GM12878 (cell line): Measurements from ENCODE around the gene C2. TPM values are rescaled to one million over a fixed set of nuclear protein-coding genes. Genes with fewer than 3 reads are reported as not detected.
A peak's percentile ranks its signal among the peaks of the same experiment; 100 is the strongest.

Experiments used
- BRCA1 ChIP-seq: IDR thresholded peaks from 2 replicates; pipeline ENCODE4 v1.6.1; 2011; ENCODE audit warnings: low read depth, low read length, improper control_type of control experiment
- HCFC1 ChIP-seq: fragments of 150-350 bp; IDR thresholded peaks from 2 replicates; pipeline ENCODE4 v1.6.1; 2014; ENCODE audit warnings: low read length
- KLF5 ChIP-seq: fragments of 450-650 bp; IDR thresholded peaks from 2 replicates; pipeline ENCODE4 v1.6.1; 2014; ENCODE audit warnings: mild to moderate bottlenecking; ENCODE audit not compliant: partially characterized antibody
- POLR2AphosphoS5 ChIP-seq: IDR thresholded peaks from 2 replicates; pipeline ENCODE4 v1.6.1; 2011; ENCODE audit warnings: mild to moderate bottlenecking, low read length, inconsistent platforms
- POU2F2 ChIP-seq: IDR thresholded peaks from 3 replicates; pipeline ENCODE4 v1.6.1; 2011; ENCODE audit warnings: low read depth, mild to moderate bottlenecking, low read length, borderline replicate concordance
- RELB ChIP-seq: fragments of 450-650 bp; IDR thresholded peaks from 2 replicates; pipeline ENCODE4 v1.6.1; 2017; ENCODE audit warnings: low read depth, mild to moderate bottlenecking, moderate library complexity
- SMAD1 ChIP-seq: fragments of 450-650 bp; IDR thresholded peaks from 2 replicates; pipeline ENCODE4 v1.6.1; 2018; ENCODE audit warnings: mild to moderate bottlenecking, low read depth; ENCODE audit not compliant: partially characterized antibody
- TCF3 ChIP-seq: IDR thresholded peaks from 2 replicates; pipeline ENCODE4 v1.6.1; 2012; ENCODE audit warnings: low read depth, mild to moderate bottlenecking, low read length, borderline replicate concordance; ENCODE audit not compliant: insufficient read depth
- TCF7 ChIP-seq: IDR thresholded peaks from 2 replicates; pipeline ENCODE4 v1.6.1; 2014; ENCODE audit warnings: antibody characterized with exemption, borderline replicate concordance
- ZNF207 ChIP-seq: fragments of 450-650 bp; IDR thresholded peaks from 2 replicates; pipeline ENCODE4 v1.6.1; 2014; ENCODE audit warnings: antibody characterized with exemption, mild to moderate bottlenecking, borderline replicate concordance
- polyA plus RNA-seq, 11 experiments: library from polyadenylated mRNA; depleted of rRNA in 4 of 11; unstranded in 6 of 11; stranded (reverse) in 5 of 11; fragments of >200 nt; fragmentation: Nextera tagmentation in 4 of 11; fragmentation: Illumina TruSeq in 1 of 11; extraction: Ambion mirVana in 4 of 11; extraction: Trizol in 1 of 11; gene quantifications; 1 replicate in 1 of 11; 2 replicates in 10 of 11; pipeline versions ENCODE4 v1.2.1 to v1.2.3, GENCODE V29; 2011 to 2016; ENCODE audit warnings: inconsistent platforms in 2 of 11, missing spikeins in 2 of 11, low read depth in 1 of 11
- total RNA-seq, 4 experiments: library from RNA; depleted of rRNA in 3 of 4; stranded (reverse); fragments of >200 nt in 3 of 4; fragmentation: Illumina TruSeq in 1 of 4; extraction: Trizol in 1 of 4; gene quantifications; 2 replicates each; pipeline versions ENCODE4 v1.2.1 to v1.2.3, GENCODE V29; 2013 to 2021
- TF ChIP-seq, protein P1 (sequence below): fragments of 450-650 bp; IDR thresholded peaks from 2 replicates; pipeline ENCODE4 v1.6.1; 2017; ENCODE audit warnings: mild to moderate bottlenecking, moderate library complexity
- TF ChIP-seq, protein P2 (sequence below): fragments of 450-650 bp; formaldehyde crosslinking; IDR thresholded peaks from 2 replicates; pipeline ENCODE4 v1.5.0; 2022; ENCODE audit warnings: mild to moderate bottlenecking, missing genetic modification characterization
- TF ChIP-seq, protein P3 (sequence below): IDR thresholded peaks from 2 replicates; pipeline ENCODE4 v1.6.1; 2012; ENCODE audit warnings: low read depth, low read length, improper control_type of control experiment
- TF ChIP-seq, protein P4 (sequence below): fragments of 450-650 bp; IDR thresholded peaks from 2 replicates; pipeline ENCODE4 v1.6.1; 2017; ENCODE audit warnings: mild to moderate bottlenecking, moderate library complexity

Gene C2
- total and polyA plus RNA-seq, 10 of the 15 experiments (the other 5 are each of a cell fraction or from before 2014, with no cell fraction given): 0.06 to 0.97 (median 0.21) TPM; not detected in 5

DNA sequence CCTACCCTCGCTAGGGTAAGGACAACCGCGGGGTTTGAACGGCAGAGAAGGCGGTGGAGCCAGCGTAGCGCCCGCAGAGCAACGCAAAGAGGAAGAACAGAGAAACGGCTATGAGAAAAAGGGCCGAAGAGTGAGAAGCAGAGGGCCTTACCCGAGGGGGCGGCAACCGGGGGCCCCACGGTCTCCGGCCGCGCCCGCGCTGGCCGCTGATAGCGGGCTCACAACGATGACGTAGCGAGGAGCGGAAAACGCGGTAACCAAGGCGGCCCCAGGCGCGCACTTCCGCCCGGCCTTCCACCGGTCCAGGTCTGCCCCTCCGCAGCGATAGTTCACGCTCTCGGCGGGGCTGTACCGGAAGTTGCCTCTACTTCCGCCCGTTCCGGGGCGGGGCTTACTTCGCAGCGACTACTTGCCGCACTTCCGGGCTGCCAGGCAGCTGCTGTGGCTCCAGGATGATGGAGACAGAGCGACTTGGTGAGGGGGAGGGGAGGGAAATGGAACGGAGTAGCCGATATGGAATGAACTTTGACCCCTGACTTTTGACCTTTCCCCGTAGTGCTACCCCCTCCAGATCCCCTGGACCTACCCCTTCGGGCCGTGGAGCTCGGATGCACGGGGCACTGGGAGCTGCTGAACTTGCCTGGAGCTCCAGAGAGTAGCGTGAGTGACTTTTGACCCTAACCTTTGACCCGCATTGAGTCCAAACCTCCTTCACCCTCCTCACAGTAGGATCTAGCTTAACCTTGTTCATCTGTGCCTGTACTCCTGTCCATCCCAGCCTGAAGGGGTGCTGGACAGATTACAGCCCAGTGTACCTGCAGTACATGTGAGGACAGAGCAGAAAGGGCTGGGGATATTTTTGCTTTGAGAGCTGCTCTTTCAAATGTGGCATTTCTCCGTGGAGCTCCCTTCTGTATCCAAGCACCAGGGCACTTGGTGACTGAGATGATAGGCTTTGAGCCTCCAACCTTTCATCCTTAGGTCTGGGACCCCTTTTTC, 31.5 kb downstream of the C2 start, which contains the start of the genes NELFE and SKIC2 (continued):
- TF ChIP-seq, protein P1, sequence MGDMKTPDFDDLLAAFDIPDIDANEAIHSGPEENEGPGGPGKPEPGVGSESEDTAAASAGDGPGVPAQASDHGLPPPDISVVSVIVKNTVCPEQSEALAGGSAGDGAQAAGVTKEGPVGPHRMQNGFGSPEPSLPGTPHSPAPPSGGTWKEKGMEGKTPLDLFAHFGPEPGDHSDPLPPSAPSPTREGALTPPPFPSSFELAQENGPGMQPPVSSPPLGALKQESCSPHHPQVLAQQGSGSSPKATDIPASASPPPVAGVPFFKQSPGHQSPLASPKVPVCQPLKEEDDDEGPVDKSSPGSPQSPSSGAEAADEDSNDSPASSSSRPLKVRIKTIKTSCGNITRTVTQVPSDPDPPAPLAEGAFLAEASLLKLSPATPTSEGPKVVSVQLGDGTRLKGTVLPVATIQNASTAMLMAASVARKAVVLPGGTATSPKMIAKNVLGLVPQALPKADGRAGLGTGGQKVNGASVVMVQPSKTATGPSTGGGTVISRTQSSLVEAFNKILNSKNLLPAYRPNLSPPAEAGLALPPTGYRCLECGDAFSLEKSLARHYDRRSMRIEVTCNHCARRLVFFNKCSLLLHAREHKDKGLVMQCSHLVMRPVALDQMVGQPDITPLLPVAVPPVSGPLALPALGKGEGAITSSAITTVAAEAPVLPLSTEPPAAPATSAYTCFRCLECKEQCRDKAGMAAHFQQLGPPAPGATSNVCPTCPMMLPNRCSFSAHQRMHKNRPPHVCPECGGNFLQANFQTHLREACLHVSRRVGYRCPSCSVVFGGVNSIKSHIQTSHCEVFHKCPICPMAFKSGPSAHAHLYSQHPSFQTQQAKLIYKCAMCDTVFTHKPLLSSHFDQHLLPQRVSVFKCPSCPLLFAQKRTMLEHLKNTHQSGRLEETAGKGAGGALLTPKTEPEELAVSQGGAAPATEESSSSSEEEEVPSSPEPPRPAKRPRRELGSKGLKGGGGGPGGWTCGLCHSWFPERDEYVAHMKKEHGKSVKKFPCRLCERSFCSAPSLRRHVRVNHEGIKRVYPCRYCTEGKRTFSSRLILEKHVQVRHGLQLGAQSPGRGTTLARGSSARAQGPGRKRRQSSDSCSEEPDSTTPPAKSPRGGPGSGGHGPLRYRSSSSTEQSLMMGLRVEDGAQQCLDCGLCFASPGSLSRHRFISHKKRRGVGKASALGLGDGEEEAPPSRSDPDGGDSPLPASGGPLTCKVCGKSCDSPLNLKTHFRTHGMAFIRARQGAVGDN: peak; percentile 75; the same call in 1 of the 2 replicates
- TF ChIP-seq, protein P2, sequence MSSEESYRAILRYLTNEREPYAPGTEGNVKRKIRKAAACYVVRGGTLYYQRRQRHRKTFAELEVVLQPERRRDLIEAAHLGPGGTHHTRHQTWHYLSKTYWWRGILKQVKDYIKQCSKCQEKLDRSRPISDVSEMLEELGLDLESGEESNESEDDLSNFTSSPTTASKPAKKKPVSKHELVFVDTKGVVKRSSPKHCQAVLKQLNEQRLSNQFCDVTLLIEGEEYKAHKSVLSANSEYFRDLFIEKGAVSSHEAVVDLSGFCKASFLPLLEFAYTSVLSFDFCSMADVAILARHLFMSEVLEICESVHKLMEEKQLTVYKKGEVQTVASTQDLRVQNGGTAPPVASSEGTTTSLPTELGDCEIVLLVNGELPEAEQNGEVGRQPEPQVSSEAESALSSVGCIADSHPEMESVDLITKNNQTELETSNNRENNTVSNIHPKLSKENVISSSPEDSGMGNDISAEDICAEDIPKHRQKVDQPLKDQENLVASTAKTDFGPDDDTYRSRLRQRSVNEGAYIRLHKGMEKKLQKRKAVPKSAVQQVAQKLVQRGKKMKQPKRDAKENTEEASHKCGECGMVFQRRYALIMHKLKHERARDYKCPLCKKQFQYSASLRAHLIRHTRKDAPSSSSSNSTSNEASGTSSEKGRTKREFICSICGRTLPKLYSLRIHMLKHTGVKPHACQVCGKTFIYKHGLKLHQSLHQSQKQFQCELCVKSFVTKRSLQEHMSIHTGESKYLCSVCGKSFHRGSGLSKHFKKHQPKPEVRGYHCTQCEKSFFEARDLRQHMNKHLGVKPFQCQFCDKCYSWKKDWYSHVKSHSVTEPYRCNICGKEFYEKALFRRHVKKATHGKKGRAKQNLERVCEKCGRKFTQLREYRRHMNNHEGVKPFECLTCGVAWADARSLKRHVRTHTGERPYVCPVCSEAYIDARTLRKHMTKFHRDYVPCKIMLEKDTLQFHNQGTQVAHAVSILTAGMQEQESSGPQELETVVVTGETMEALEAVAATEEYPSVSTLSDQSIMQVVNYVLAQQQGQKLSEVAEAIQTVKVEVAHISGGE (CRISPR knock-in tag): no peak
- TF ChIP-seq, protein P3, sequence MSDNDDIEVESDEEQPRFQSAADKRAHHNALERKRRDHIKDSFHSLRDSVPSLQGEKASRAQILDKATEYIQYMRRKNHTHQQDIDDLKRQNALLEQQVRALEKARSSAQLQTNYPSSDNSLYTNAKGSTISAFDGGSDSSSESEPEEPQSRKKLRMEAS: peak; percentile 69; the same call in 1 of the 2 replicates
- TF ChIP-seq RELB (peak; percentile 83), POU2F2 (peak; percentile 61), POLR2AphosphoS5 (peak; percentile 89), HCFC1 (peak; percentile 90), SMAD1 (peak; percentile 52), ZNF207 (peak; percentile 63), KLF5 (peak; percentile 57), BRCA1 (no peak), TCF3 (0 out of 2 replicates have a peak, but pooled peaks have one; percentile 57), TCF7 (peak; percentile 4; the same call in 1 of the 2 replicates)
- TF ChIP-seq, protein P4, sequence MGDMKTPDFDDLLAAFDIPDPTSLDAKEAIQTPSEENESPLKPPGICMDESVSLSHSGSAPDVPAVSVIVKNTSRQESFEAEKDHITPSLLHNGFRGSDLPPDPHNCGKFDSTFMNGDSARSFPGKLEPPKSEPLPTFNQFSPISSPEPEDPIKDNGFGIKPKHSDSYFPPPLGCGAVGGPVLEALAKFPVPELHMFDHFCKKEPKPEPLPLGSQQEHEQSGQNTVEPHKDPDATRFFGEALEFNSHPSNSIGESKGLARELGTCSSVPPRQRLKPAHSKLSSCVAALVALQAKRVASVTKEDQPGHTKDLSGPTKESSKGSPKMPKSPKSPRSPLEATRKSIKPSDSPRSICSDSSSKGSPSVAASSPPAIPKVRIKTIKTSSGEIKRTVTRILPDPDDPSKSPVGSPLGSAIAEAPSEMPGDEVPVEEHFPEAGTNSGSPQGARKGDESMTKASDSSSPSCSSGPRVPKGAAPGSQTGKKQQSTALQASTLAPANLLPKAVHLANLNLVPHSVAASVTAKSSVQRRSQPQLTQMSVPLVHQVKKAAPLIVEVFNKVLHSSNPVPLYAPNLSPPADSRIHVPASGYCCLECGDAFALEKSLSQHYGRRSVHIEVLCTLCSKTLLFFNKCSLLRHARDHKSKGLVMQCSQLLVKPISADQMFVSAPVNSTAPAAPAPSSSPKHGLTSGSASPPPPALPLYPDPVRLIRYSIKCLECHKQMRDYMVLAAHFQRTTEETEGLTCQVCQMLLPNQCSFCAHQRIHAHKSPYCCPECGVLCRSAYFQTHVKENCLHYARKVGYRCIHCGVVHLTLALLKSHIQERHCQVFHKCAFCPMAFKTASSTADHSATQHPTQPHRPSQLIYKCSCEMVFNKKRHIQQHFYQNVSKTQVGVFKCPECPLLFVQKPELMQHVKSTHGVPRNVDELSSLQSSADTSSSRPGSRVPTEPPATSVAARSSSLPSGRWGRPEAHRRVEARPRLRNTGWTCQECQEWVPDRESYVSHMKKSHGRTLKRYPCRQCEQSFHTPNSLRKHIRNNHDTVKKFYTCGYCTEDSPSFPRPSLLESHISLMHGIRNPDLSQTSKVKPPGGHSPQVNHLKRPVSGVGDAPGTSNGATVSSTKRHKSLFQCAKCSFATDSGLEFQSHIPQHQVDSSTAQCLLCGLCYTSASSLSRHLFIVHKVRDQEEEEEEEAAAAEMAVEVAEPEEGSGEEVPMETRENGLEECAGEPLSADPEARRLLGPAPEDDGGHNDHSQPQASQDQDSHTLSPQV: no peak
